ENCODE data around the gene NENF. TPM values are rescaled to one million over a fixed set of nuclear protein-coding genes. Genes with fewer than 3 reads are reported as not detected.

Gene NENF
- polyA plus RNA-seq, 1 of the 3 experiments (the other 2 are of a cell fraction) = 78.7 TPM

DNA sequence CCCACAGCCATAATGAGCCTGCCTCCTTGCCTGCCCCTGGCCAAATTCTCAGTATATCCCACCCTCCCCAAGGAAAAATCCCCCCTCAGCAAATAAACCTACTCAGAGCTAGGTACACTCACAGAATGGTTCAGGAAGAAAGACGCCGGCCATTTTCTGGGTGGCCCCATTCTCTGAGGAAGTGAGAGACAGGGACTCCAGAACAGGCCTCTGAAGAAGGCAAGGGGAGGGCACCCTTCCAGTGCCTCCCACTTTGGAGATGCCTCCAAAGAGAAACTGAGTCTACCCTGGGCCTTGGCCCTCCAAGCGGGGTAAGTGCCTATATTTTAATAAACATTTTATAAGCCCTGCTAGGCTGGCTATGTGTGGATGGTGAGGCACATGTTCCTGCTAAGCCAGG lies 20.3 kb upstream of the NENF start:
- H3K4me1 ChIP-seq (ENCODE audit: control insufficient read depth in 1 of 2, insufficient read depth in 2 of 2, low read depth in 1 of 2, low read length in 1 of 2) = peaks cover 0 to 9% of the 10 kb centered on the region in 2 experiments; a peak in 1 of 4 replicates
- H3F3A ChIP-seq (replicated peaks; ENCODE audit: insufficient read depth) = no peaks in the 10 kb centered on the region
- TF ChIP-seq FOSL2 (IDR thresholded peaks at IDR 0.05; ENCODE audit: borderline replicate concordance, low read depth) (no peak), FOXJ3 (CRISPR knock-in tag; IDR thresholded peaks at IDR 0.05) (no peak), GATA2 (CRISPR knock-in tag; IDR thresholded peaks at IDR 0.05) (no peak), EP300 (IDR thresholded peaks at IDR 0.05; ENCODE audit: borderline replicate concordance in 1 of 2, low read depth in 1 of 2, low read length in 1 of 2) (no peak), NFIC (IDR thresholded peaks at IDR 0.05; ENCODE audit: borderline replicate concordance) (no peak), USF2 (IDR thresholded peaks at IDR 0.05; ENCODE audit: borderline replicate concordance, low read depth, low read length) (no peak), RXRA (IDR thresholded peaks at IDR 0.05; ENCODE audit: borderline replicate concordance, low read depth) (no peak), GABPA (IDR thresholded peaks at IDR 0.05; ENCODE audit: low read depth) (no peak), JUND (IDR thresholded peaks at IDR 0.05) (no peak), TCF12 (IDR thresholded peaks at IDR 0.05) (no peak), YY1 (IDR thresholded peaks at IDR 0.05; ENCODE audit: low read depth) (no peak), MXI1 (IDR thresholded peaks at IDR 0.05; ENCODE audit: low read depth, low read length) (no peak), MEF2A (IDR thresholded peaks at IDR 0.05; ENCODE audit: borderline replicate concordance, low read depth) (no peak), FOXM1 (IDR thresholded peaks at IDR 0.05; ENCODE audit: low read depth) (no peak), ELF1 (IDR thresholded peaks at IDR 0.05) (no peak), TEAD4 (IDR thresholded peaks at IDR 0.05; ENCODE audit: borderline replicate concordance, insufficient read depth) (no peak)
- TF ChIP-seq, protein P1, sequence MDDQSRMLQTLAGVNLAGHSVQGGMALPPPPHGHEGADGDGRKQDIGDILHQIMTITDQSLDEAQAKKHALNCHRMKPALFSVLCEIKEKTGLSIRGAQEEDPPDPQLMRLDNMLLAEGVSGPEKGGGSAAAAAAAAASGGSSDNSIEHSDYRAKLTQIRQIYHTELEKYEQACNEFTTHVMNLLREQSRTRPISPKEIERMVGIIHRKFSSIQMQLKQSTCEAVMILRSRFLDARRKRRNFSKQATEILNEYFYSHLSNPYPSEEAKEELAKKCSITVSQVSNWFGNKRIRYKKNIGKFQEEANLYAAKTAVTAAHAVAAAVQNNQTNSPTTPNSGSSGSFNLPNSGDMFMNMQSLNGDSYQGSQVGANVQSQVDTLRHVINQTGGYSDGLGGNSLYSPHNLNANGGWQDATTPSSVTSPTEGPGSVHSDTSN (IDR thresholded peaks at IDR 0.05) = no peak
- TF ChIP-seq, protein P2, sequence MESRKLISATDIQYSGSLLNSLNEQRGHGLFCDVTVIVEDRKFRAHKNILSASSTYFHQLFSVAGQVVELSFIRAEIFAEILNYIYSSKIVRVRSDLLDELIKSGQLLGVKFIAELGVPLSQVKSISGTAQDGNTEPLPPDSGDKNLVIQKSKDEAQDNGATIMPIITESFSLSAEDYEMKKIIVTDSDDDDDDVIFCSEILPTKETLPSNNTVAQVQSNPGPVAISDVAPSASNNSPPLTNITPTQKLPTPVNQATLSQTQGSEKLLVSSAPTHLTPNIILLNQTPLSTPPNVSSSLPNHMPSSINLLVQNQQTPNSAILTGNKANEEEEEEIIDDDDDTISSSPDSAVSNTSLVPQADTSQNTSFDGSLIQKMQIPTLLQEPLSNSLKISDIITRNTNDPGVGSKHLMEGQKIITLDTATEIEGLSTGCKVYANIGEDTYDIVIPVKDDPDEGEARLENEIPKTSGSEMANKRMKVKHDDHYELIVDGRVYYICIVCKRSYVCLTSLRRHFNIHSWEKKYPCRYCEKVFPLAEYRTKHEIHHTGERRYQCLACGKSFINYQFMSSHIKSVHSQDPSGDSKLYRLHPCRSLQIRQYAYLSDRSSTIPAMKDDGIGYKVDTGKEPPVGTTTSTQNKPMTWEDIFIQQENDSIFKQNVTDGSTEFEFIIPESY (IDR thresholded peaks at IDR 0.05; ENCODE audit: borderline replicate concordance, low read depth) = no peak
- no peak overlapping the region for H3K27ac ChIP-seq (ENCODE audit: low read depth in 2 of 2, low read length in 1 of 2)
- H3K79me2 ChIP-seq (ENCODE audit: insufficient read depth) = 0 out of 2 replicates have a peak, but pooled peaks cover 6% of the 10 kb centered on the region
- H3K27me3 ChIP-seq (ENCODE audit: insufficient read depth) = no peaks in the 10 kb centered on the region
- no peaks in the 10 kb centered on the region for H3K9me2 ChIP-seq
- H2AFZ ChIP-seq (ENCODE audit: low read depth) = no peak overlapping the region
- H3K36me3 ChIP-seq (replicated peaks in 1 of 2; ENCODE audit: control insufficient read depth in 1 of 2, insufficient read depth in 2 of 2, low read length in 1 of 2) = peaks cover 16 to 30% of the 10 kb centered on the region in 2 experiments
- WGBS (ENCODE audit: low lambda C conversion rate) = 100% methylated on average over 3 of the region's 3 CpGs
- no peak overlapping the region for H3K4me2 ChIP-seq
- no peak overlapping the region for H3K4me3 ChIP-seq (ENCODE audit: low read depth in 2 of 2, low read length in 1 of 2)
- DNase-seq = no peak
- ChIA-PET CTCF (no interaction called here), POLR2A (no interaction called here)
- no peaks in the 10 kb centered on the region for H3K9me3 ChIP-seq
- H4K20me1 ChIP-seq (ENCODE audit: insufficient read depth) = no peaks in the 10 kb centered on the region
- no peak overlapping the region for H3K9ac ChIP-seq

All from SK-N-SH (cell line).